ENCODE measurements around the gene CCDC149. TPM values are rescaled to one million over a fixed set of nuclear protein-coding genes. Genes with fewer than 3 reads are reported as not detected.

CCDC149 gene
- total RNA-seq, 1 experiment from 2014 or later, result 3.6 TPM

DNA sequence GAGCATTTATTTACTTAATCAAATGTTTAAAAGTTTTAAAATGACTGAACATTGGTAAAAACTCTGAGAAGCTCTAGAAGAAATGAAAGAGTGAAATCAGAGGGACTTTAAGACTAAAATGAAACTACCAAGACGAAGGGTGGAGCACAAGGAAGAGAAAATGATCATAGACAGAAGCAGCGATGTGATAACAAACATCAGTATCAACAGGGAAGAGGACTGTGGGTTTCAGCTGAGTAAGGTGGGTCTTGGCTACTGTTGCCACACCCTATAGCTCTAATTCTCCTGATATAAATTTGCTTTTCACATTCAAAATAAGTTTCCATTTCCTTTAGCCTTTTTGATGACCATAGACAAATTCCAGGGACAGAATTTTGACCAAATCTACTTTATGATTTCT, 99.1 kb downstream of the CCDC149 start:
- Histone ChIP-seq H3K27ac (ENCODE audit: low read length) (no peak overlapping the region), H3K36me3 (ENCODE audit: control insufficient read depth, insufficient read depth, low read length) (no peaks in the 10 kb centered on the region), H3K4me3 (ENCODE audit: low read depth in 2 of 2, low read length in 2 of 2) (no peak overlapping the region), H3K4me1 (ENCODE audit: control insufficient read depth, insufficient read depth, low read length) (no peaks in the 10 kb centered on the region), H3K9me3 (ENCODE audit: control insufficient read depth, insufficient read depth, low read depth, low read length) (no peaks in the 10 kb centered on the region), H3K27me3 (ENCODE audit: control insufficient read depth, insufficient read depth, low read length) (no peaks in the 10 kb centered on the region)
- no peak for ATAC-seq
- no TSS peak for BruUV-seq (replicated peaks)
- intact Hi-C loops (cut with micrococcal nuclease; ENCODE audit: unreplicated experiment) (no loop called here), in situ Hi-C loops (cut with HindIII; ENCODE audit: low pct_unique_long_range_greater_than_20kb, low sequenced_read_pairs) (no loop called here)
- ChIA-PET POLR2A (no interaction called here), CTCF (no interaction called here)
- DNase-seq (ENCODE audit: low read depth, low spot score), result no peak
- TF ChIP-seq TCF7L2 (IDR thresholded peaks at IDR 0.05; ENCODE audit: low read depth, low read length), result no peak

DNA sequence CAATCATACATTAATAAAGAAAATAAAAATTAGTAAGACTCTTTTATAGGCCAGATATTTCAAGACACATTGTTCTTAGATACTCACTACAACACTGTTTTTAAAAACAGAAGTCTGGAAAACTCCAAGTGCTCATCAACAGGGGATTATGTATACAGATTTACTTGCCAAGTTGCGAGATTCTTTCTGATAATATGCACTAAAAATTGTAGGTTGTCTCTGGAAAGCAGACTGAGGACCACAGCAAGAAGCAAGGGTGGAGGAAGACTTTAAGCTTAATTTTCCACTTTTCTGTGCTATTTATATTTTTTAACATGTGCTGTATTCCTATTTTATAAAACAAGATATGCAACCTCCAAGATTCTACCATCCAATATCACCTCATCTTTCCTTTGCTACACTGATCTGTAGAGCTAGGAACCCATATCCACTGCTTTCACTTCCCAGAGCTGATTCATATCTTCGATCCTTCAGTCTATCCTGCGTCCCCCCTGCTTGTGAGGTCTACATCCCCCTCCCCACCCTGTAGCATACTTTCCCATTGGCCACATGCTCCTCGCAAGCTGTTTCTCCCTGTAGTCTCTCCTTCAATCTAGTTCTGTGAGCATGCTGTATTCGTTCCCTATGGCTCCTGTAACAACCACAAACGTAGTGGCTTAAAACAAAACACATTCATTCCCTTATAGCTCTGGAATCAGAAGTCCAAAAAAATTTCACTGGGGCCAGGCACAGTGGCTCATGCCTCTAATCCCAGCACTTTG, 101.8 kb downstream of the CCDC149 start:
- in situ Hi-C loops (cut with HindIII; ENCODE audit: low pct_unique_long_range_greater_than_20kb, low sequenced_read_pairs), result no loop called here
- Histone ChIP-seq H3K9me3 (ENCODE audit: control insufficient read depth, insufficient read depth, low read depth, low read length) (no peaks in the 10 kb centered on the region), H3K27me3 (ENCODE audit: control insufficient read depth, insufficient read depth, low read length) (no peaks in the 10 kb centered on the region), H3K4me3 (ENCODE audit: low read depth in 2 of 2, low read length in 2 of 2) (no peak overlapping the region), H3K36me3 (ENCODE audit: control insufficient read depth, insufficient read depth, low read length) (no peaks in the 10 kb centered on the region), H3K4me1 (ENCODE audit: control insufficient read depth, insufficient read depth, low read length) (no peaks in the 10 kb centered on the region), H3K27ac (ENCODE audit: low read length) (no peak overlapping the region)
- intact Hi-C loops (cut with micrococcal nuclease; ENCODE audit: unreplicated experiment), result no loop called here
- DNase-seq (ENCODE audit: low read depth, low spot score) (no peak), ATAC-seq (no peak)
- no TSS peak for BruUV-seq (replicated peaks)
- TF ChIP-seq, protein P1, sequence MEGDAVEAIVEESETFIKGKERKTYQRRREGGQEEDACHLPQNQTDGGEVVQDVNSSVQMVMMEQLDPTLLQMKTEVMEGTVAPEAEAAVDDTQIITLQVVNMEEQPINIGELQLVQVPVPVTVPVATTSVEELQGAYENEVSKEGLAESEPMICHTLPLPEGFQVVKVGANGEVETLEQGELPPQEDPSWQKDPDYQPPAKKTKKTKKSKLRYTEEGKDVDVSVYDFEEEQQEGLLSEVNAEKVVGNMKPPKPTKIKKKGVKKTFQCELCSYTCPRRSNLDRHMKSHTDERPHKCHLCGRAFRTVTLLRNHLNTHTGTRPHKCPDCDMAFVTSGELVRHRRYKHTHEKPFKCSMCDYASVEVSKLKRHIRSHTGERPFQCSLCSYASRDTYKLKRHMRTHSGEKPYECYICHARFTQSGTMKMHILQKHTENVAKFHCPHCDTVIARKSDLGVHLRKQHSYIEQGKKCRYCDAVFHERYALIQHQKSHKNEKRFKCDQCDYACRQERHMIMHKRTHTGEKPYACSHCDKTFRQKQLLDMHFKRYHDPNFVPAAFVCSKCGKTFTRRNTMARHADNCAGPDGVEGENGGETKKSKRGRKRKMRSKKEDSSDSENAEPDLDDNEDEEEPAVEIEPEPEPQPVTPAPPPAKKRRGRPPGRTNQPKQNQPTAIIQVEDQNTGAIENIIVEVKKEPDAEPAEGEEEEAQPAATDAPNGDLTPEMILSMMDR (IDR thresholded peaks at IDR 0.05), result no peak
- no peak for TF ChIP-seq SIN3A (IDR thresholded peaks at IDR 0.05; ENCODE audit: borderline replicate concordance, insufficient read depth, low read depth, low read length)
- ChIA-PET CTCF (no interaction called here), POLR2A (no interaction called here)

GRCh38 chr4:24809815-24810405, 102.9 kb downstream of the CCDC149 start:
- BruUV-seq (replicated peaks), result no TSS peak
- Histone ChIP-seq H3K4me1 (ENCODE audit: control insufficient read depth, insufficient read depth, low read length) (no peaks in the 10 kb centered on the region), H3K27ac (ENCODE audit: low read length) (no peak overlapping the region), H3K9me3 (ENCODE audit: control insufficient read depth, insufficient read depth, low read depth, low read length) (no peaks in the 10 kb centered on the region), H3K27me3 (ENCODE audit: control insufficient read depth, insufficient read depth, low read length) (no peaks in the 10 kb centered on the region), H3K4me3 (ENCODE audit: low read depth in 2 of 2, low read length in 2 of 2) (no peak overlapping the region), H3K36me3 (ENCODE audit: control insufficient read depth, insufficient read depth, low read length) (no peaks in the 10 kb centered on the region)
- ChIA-PET CTCF (no interaction called here), POLR2A (no interaction called here)
- TF ChIP-seq, protein P2, sequence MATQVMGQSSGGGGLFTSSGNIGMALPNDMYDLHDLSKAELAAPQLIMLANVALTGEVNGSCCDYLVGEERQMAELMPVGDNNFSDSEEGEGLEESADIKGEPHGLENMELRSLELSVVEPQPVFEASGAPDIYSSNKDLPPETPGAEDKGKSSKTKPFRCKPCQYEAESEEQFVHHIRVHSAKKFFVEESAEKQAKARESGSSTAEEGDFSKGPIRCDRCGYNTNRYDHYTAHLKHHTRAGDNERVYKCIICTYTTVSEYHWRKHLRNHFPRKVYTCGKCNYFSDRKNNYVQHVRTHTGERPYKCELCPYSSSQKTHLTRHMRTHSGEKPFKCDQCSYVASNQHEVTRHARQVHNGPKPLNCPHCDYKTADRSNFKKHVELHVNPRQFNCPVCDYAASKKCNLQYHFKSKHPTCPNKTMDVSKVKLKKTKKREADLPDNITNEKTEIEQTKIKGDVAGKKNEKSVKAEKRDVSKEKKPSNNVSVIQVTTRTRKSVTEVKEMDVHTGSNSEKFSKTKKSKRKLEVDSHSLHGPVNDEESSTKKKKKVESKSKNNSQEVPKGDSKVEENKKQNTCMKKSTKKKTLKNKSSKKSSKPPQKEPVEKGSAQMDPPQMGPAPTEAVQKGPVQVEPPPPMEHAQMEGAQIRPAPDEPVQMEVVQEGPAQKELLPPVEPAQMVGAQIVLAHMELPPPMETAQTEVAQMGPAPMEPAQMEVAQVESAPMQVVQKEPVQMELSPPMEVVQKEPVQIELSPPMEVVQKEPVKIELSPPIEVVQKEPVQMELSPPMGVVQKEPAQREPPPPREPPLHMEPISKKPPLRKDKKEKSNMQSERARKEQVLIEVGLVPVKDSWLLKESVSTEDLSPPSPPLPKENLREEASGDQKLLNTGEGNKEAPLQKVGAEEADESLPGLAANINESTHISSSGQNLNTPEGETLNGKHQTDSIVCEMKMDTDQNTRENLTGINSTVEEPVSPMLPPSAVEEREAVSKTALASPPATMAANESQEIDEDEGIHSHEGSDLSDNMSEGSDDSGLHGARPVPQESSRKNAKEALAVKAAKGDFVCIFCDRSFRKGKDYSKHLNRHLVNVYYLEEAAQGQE (IDR thresholded peaks at IDR 0.05; ENCODE audit: insufficient read depth in 1 of 2, low read depth in 2 of 2, low read length in 1 of 2), result no peak
- in situ Hi-C loops (cut with HindIII; ENCODE audit: low pct_unique_long_range_greater_than_20kb, low sequenced_read_pairs), result no loop called here
- intact Hi-C loops (cut with micrococcal nuclease; ENCODE audit: unreplicated experiment), result no loop called here
- no peak for ATAC-seq
- DNase-seq (ENCODE audit: low read depth, low spot score), result no peak

Measured in Panc1 (cell line).